Heart left ventricle (tissue), 13 donors: Measurements from ENCODE around the gene ITGA2.

Source experiments
- CTCF ChIP-seq, 12 donors: fragments of 200-600 bp; sonication (generic) in 4 of 12; IDR thresholded peaks; one replicate each; pipeline versions ENCODE4 v1.5.0 to v1.8.0; 2018 to 2022; ENCODE audit warnings: antibody characterized with exemption in 12 of 12, mild to moderate bottlenecking in 5 of 12
- POLR2A ChIP-seq, 2 donors: fragments of 450-650 bp; IDR thresholded peaks; one replicate each; pipeline ENCODE4 v1.6.1; 2017; ENCODE audit warnings: antibody characterized with exemption in 2 of 2, mild to moderate bottlenecking in 2 of 2, moderate library complexity in 2 of 2
- donor health status: ischemic (EF 13 %, LVEDD 7.1; RV severe dilation, severe dysfunction).
- donor health status: DM: no; HTN: yes; CAD: no.
- donor health status: DM: no; HTN: no; CAD: no.
- donor health status: ischemic (EF 25% LVEDD 6.9; RV normal size, moderate dysfunction).
- donor health status: ischemic (EF 25% LVEDD 5.7; RV mildly dilated, moderate dysfunction).
- donor health status: ischemic (EF 35%, LVEDD 5.7; RV mildly dilated, moderate dysfunction).
- donor health status: nonischemic (EF 11% LVEDD 7.7; RV severe dilation, severe dysfunction).
- donor health status: DM: yes; HTN: yes; CAD: no.
- donor health status: PGD.
- donor health status: ischemic (EF 29% LVEDD 5.4; RV normal size, mild dysfunction).
- donor health status: nonischemic (EF 23%, LVEDD 6.1; RV moderate dilation, normal function).

DNA sequence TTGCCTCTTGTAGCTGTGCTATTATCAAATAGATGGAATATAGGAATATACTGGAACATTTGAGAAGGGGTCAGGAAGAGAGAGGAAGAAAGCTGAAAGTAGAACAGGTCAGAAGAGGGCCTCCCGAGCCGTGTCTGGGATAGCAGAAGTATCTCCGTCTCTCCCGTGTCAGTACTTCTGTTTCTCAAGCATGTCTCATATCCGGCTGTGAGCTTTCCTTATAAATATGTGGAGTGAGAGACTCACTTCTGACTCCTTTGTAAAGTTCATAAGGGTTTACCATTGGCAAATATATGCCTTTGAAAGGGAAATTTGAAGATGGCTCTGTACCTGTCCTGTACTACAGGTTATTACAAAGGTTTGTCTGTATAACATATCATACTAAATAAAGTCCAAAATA lies 70.1 kb downstream of the ITGA2 start:
- TF ChIP-seq CTCF (IDR thresholded peaks at IDR 0.05) = no peak
- no peak for TF ChIP-seq POLR2A (IDR thresholded peaks at IDR 0.05)
